Skeletal muscle tissue (tissue), 4 donors: ENCODE measurements around the gene SSU72. TPM values are rescaled to one million over a fixed set of nuclear protein-coding genes. Genes with fewer than 3 reads are reported as not detected.
"Not testable (repeated sequence)": the region's sequence is repeated elsewhere in the genome, so short reads cannot be mapped to it uniquely, and the experiment has no call there.

ENCODE experiments used
- H3K27ac ChIP-seq: one replicate; pipeline ENCODE4 v1.7.0; 2013; ENCODE audit warnings: mild to moderate bottlenecking, low read depth, low read length, inconsistent platforms
- H3K27me3 ChIP-seq, 3 donors: one replicate each; pipeline ENCODE4 v1.7.0; 2013; ENCODE audit warnings: low read length in 3 of 3; ENCODE audit not compliant: control insufficient read depth in 3 of 3, insufficient read depth in 3 of 3
- H3K36me3 ChIP-seq, 3 donors: one replicate each; pipeline ENCODE4 v1.7.0; 2013; ENCODE audit warnings: low read length in 3 of 3; ENCODE audit not compliant: control insufficient read depth in 3 of 3, insufficient read depth in 3 of 3
- H3K4me1 ChIP-seq, 3 donors: one replicate each; pipeline ENCODE4 v1.7.0; 2013; ENCODE audit warnings: low read length in 3 of 3, mild to moderate bottlenecking in 3 of 3; ENCODE audit not compliant: control insufficient read depth in 3 of 3, insufficient read depth in 3 of 3
- H3K4me3 ChIP-seq, 3 donors: one replicate each; pipeline ENCODE4 v1.7.0; 2013; ENCODE audit warnings: low read length in 3 of 3
- H3K9ac ChIP-seq, 3 donors: one replicate each; pipeline ENCODE4 v1.7.0; 2013; ENCODE audit warnings: low read length in 3 of 3, mild to moderate bottlenecking in 3 of 3, moderate library complexity in 2 of 3, low read depth in 1 of 3
- H3K9me3 ChIP-seq, 3 donors: one replicate each; pipeline ENCODE4 v1.7.0; 2013; ENCODE audit warnings: low read length in 3 of 3; ENCODE audit not compliant: control insufficient read depth in 3 of 3
- total RNA-seq: library from RNA; depleted of rRNA; stranded (reverse); fragments of >200 nt; gene quantifications from one replicate; pipeline ENCODE4 v1.2.3, GENCODE V29; 2014
- donor health status: Osteomylitis.

SSU72 gene
- total RNA-seq, 1 donor from 2014 or later = 40.2 TPM

DNA sequence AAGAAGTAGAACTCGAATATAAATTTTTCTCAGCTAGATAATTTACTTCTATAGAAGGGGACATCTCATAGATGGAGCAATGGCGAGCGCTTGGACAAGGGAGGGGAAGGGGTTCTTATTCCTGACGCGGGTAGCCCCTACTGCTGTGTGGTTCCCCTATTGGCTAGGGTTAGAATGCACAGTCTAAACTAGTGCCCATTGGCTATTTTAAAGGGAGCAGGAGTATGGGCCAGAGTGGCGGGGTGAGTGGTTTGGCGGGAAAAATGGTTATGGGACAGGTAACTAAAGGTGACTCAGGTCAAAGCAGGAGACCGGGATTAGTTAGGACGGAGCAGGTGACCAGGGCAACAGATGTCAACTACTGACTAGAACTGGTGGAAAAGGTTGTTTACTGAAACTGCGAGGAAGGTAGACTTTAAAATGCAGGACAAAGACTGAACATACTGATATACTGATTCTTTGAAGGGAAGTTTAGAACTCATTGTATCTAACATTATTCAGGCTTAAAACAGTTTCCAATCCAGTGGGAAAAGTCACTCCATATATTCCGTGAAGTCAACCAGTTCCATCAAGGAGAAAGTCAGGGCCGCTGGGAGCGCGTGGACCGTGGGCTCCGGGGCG lies 63.6 kb downstream of the SSU72 start:
- H3K4me1 ChIP-seq = peaks cover 5 to 25% (median 16%) of the 10 kb centered on the region in 3 donors

DNA sequence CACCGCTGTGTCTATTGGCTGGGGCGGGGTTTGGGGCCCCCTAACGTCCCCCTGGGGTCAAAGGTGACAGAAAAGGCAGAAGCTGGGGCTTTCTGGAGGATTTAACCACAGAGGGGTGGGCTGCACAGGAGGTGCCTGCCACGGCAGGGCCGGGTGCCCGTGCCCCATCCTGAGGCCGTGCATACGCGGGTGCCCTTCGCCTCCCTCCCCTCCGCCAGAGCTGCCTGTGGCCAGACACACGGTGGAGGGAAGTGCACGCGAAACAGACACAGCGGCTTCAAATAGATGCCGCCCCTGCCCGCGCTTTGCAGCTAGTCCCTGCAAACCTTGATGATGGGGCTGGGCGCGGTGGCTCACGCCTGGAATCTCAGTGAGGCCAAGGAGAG lies 65.2 kb downstream of the SSU72 start:
- peaks cover 5 to 35% (median 25%) of the 10 kb centered on the region in 3 donors for H3K4me1 ChIP-seq
- not testable (repeated sequence) for H3K9ac ChIP-seq, H3K36me3 ChIP-seq, H3K27ac ChIP-seq, H3K4me3 ChIP-seq, H3K27me3 ChIP-seq, H3K9me3 ChIP-seq

More for the DNA sequence above, 63.6 kb downstream of the SSU72 start:
- H3K27me3 ChIP-seq = no peaks in the 10 kb centered on the region
- H3K4me3 ChIP-seq = peak overlapping the region; percentile 63 to 95 (median 92)
- peak overlapping the region; percentile 85 to 97 (median 91) for H3K9ac ChIP-seq
- H3K9me3 ChIP-seq = no peaks in the 10 kb centered on the region
- H3K36me3 ChIP-seq = no peaks in the 10 kb centered on the region
- H3K27ac ChIP-seq = peak overlapping the region; percentile 92

DNA sequence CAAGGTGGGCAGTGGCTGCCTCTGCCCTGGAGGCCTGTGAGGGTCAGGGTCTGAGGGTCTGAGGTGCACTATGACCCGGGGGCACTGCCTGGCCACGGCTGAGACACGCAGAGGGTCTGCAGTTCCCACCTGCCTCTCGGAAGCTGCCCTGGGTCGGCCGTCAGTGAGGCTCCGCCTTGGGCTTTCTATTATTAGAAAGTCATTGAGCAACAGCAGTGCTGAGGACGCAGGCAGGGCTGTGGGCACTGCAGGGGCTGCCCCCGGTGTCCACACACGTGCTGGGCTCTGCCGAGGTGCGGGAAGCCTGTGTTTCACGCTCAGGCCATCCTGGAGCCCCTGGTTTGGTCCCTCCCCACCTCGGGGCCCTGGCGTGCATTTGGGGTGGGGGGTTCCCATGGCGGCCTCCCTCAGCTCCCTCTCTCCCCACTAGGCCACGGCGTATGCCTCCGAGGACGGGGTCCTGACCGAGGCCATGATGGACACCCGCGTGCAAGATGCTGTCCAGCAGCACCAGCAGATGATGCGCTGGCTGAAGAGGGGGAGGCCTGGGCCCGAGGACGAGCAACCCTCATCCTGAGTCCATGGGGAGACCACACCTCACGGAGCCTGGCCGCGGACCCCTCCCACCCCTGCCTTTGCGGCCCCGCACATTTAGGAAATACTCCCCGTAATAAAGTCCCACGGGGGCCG lies 65.7 kb downstream of the SSU72 start:
- H3K4me3 ChIP-seq = peak overlapping the region in 1 of 3 donors; percentile 54
- H3K9me3 ChIP-seq, H3K27me3 ChIP-seq, H3K27ac ChIP-seq, H3K36me3 ChIP-seq: not testable (repeated sequence)
- H3K9ac ChIP-seq = peak overlapping the region in 1 of 3 donors; percentile 68
- H3K4me1 ChIP-seq = peaks cover 5 to 35% (median 25%) of the 10 kb centered on the region in 3 donors

DNA sequence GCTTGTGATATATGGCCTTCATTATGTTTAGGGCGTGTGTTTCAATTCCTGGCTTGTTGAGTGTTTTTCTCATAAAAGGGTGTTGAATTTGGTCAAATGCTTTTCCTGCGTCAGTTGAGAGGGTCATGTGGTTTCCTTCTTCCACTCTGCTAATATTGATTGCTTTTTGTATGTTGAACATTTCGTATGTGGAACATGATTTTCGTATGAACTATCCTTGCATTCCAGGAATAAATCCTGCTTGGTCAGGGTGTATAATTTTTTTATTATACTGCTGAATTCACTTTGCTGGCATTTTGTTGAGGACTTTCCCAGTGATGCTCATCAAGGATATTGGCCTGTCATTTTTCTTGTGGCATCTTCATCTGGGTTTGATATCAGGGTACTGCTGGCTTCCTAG lies 67.4 kb downstream of the SSU72 start:
- Histone ChIP-seq H3K36me3 (no peaks in the 10 kb centered on the region), H3K9ac (no peak overlapping the region), H3K27me3 (no peaks in the 10 kb centered on the region), H3K9me3 (no peaks in the 10 kb centered on the region), H3K27ac (no peak overlapping the region), H3K4me1 (peaks cover 5 to 31% (median 23%) of the 10 kb centered on the region in 3 donors), H3K4me3 (no peak overlapping the region)

DNA sequence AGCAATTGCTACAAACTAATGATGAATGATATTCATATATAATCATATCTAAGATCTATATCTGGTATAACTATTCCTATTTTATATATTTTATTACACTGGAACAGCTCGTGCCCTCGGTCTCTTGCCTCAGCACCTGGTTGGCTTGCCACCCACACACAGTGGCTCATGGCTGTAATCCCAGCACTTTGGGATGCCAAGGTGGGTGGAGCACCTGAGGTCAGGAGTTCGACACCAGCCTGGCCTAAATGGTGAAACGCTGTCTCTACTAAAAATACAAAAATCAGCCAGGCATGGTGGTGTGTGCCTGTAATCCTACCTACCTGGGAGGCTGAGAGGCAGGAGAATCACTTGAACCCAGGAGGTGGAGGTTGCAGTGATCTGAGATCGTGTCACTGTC lies 68.9 kb downstream of the SSU72 start:
- H3K9me3 ChIP-seq, H3K27me3 ChIP-seq, H3K36me3 ChIP-seq: not testable (repeated sequence)
- H3K4me3 ChIP-seq = peak overlapping the region in 2 of 3 donors; percentile 14 to 27
- peak overlapping the region in 2 of 3 donors; percentile 50 to 66 for H3K9ac ChIP-seq
- peak overlapping the region; percentile 82 for H3K27ac ChIP-seq
- H3K4me1 ChIP-seq = peaks cover 1 to 22% (median 18%) of the 10 kb centered on the region in 3 donors

DNA sequence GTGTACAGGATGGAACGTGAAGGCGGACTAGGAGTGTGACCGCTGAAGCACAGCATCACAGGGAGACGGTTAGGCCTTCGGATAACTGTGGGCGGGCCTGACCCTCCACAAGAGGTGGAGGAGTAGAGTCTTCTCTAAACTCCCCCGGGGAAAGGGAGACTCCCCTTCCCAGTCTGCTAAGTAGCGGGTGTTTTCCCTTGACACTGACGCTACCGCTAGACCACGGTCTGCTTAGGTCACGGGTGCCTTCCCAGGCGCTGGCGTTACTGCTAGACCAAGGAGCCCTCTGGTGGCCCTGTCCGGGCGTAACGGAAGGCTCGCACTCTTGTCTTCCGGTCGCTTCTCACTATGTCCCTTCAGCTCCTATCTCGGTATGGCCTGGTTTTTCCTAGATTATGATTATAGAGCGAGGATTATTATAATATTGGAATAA lies 69.3 kb downstream of the SSU72 start:
- not testable (repeated sequence) for H3K9me3 ChIP-seq, H3K36me3 ChIP-seq, H3K27me3 ChIP-seq
- Histone ChIP-seq H3K9ac (peak overlapping the region in 2 of 3 donors; percentile 50 to 66), H3K27ac (peak overlapping the region; percentile 82), H3K4me1 (peaks cover 0 to 21% (median 15%) of the 10 kb centered on the region in 3 donors), H3K4me3 (peak overlapping the region in 1 of 3 donors; percentile 45)

DNA sequence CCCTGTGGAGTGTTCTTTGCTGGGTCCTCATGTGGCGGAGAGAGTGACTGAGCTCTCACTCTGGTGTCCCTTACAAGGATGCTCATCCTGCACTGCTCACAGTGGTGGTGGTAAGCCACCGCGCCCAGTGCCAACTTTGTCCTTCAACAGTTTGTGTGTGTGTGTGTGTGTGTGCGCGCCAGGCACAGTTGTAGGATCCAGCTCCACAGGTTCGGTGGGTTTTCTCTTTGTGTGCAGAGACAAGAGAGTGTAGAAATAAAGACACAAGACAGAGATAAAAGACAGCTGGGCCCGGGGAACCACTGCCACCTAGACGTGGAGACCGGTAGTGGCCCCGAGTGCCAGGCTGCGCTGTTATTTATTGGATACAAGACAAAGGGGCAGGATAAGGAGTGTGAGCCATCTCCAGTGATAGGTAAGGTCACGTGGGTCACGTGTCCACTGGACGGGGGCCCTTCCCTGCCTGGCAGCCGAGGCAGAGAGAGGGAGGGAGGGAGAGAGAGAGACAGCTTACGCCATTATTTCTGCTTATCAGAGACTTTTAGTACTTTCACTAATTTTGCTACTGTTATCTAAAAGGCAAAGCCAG lies 69.8 kb downstream of the SSU72 start:
- Histone ChIP-seq H3K4me3 (peak overlapping the region in 1 of 3 donors; percentile 45), H3K4me1 (peaks cover 0 to 21% (median 15%) of the 10 kb centered on the region in 3 donors), H3K27ac (peak overlapping the region; percentile 82), H3K9ac (peak overlapping the region in 1 of 3 donors; percentile 66)
- H3K27me3 ChIP-seq, H3K9me3 ChIP-seq, H3K36me3 ChIP-seq: not testable (repeated sequence)

DNA sequence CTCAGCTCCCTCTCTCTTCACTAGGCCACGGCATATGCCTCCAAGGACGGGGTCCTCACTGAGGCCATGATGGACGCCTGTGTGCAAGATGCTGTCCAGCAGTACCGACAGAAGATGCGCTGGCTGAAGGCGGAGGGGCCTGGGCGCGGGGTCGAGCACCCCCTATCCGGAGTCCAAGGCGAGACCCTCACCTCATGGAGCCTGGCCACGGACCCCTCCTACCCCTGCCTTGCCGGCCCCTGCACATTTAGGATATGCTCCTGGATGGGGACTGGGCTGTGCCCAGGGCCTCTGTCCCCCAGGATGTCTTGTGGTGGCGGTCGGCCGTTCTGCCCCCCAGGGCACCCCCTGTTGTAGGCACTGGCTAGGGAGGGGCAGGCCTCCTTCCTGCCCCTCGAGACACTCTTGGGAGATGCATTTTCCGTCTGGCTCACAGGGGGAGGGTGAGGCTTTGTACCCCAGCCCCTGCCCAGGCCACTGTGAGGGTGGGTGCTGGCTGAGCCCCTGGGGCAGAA lies 79.1 kb downstream of the SSU72 start:
- H3K9me3 ChIP-seq, H3K27ac ChIP-seq, H3K4me3 ChIP-seq, H3K9ac ChIP-seq, H3K4me1 ChIP-seq, H3K27me3 ChIP-seq: not testable (repeated sequence)
- peaks cover 16 to 18% (median 18%) of the 10 kb centered on the region in 3 donors for H3K36me3 ChIP-seq

DNA sequence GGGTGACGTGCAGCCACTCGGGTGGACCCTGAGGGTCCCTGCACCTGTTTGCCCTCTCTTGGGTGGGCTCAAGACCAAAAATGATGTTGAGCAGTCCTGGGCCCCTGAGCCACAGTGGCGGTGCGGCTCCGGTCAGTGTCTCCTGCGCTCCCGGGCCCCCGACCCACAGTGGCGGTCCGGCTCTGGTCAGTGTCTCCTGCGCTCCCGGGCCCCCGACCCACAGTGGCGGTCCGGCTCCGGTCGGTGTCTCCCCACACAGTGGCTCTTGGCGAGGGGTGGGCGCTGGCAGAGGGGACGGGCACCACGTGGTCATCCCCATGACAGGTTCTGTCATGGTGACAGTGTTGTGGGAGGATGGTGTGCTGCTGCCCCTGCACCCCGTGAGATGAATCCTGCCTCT lies 80.4 kb downstream of the SSU72 start:
- H3K36me3 ChIP-seq = peaks cover 22 to 24% (median 23%) of the 10 kb centered on the region in 3 donors
- H3K4me3 ChIP-seq, H3K27me3 ChIP-seq, H3K9me3 ChIP-seq, H3K9ac ChIP-seq, H3K4me1 ChIP-seq, H3K27ac ChIP-seq: not testable (repeated sequence)
